ENCODE data around the gene MAPRE3.
"Not testable (repeated sequence)": the region's sequence is repeated elsewhere in the genome, so short reads cannot be mapped to it uniquely, and the experiment has no call there.

MAPRE3 gene

DNA sequence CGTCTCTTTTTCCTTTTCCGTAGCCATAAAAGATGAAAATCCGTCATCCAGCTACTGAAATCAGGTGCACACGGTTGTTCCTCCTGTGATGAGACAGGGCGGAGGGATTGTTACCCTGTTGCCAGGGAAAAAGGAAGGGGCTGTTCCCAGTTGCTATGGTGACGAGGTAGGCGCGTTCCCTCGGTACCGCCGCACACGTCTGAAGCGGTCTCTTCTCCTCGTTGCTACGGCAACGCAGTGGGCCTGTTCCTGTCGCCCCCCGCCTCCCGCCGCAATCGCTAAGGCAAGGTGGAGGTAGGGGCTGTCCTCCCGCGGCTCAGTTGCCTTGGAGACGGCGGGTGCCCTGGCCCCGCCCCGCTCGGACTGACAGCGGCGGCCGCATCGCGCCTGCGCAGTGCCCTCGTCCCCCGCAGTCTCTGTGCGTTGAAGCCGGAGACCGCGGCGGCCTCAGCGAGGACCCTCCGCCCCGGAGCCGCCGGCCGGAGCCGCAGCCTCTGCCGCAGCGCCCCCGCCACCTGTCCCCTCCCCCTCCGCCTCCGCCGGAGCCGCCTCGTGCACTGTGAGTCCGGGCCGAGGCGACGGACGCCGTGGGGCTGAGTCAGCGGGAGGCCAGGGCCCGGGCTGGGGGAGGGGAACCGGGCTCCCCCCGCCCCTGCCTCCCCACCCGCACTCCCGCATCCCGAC, at the start of gene MAPRE3:
MAPRE3 (plus strand) TSS at position 394 of the 684 bp plus-strand sequence. CDS start 51,582 bp downstream, outside the sequence.
- DNase-seq, result peak; percentile 63 to 78

GRCh38 chr2:26921323-26921722, 49.1 kb upstream of the MAPRE3 start:
- DNase-seq, result no peak

DNA sequence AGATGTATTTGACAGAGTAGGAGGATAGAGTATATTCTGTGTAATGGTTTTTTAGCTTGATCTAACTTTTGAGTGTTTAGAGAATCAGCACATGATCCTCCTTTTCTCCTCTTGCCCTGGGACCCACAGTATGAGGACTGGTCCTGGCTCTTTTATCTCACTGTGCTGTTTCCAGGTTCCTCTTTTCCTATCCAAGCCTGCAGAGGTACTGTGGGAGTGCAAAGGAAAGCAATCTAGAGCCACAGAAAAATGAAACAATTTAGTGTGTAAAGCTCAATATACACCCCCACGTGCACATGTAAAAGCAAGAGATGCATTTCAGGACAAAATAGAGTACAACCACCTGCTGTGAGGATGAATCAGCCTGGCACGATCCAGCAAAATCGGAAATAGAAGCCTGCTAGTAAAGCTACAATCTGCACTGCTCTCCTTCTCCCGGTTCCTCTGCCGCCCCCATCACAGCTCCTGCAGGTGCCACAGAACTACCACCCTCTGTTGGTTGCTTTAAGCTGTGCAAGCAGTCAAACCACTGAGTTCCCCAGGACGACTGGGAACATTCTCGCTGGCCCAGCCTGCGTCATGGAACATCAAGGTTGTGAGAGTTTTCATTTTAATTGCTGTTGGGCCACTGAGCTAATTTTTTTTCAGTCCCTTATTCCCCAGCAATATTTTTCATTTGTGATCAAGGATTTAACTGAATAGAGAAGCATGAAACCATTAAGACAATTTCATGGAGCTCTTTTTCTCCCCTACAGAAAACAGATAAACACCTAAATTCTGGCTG, 47.8 kb upstream of the MAPRE3 start:
- peak; percentile 21 to 40 for DNase-seq

DNA sequence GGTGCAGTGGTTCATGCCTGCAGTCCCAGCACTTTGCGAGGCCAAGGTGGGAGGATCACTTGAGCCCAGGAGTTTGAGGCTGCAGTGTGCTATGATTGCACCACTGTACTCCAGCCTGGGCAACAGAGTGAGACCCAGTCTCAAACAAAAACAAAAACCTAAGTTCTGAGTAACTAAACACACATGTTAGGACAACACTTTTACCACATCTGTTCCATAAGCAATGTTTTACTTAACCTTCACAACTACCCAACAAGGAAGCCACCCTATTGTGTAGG, 47.3 kb upstream of the MAPRE3 start:
- DNase-seq, result not testable (repeated sequence)

- no peak for DNase-seq
These were observed 45.7 kb upstream of the MAPRE3 start for GRCh38 chr2:26924731-26925099.

DNA sequence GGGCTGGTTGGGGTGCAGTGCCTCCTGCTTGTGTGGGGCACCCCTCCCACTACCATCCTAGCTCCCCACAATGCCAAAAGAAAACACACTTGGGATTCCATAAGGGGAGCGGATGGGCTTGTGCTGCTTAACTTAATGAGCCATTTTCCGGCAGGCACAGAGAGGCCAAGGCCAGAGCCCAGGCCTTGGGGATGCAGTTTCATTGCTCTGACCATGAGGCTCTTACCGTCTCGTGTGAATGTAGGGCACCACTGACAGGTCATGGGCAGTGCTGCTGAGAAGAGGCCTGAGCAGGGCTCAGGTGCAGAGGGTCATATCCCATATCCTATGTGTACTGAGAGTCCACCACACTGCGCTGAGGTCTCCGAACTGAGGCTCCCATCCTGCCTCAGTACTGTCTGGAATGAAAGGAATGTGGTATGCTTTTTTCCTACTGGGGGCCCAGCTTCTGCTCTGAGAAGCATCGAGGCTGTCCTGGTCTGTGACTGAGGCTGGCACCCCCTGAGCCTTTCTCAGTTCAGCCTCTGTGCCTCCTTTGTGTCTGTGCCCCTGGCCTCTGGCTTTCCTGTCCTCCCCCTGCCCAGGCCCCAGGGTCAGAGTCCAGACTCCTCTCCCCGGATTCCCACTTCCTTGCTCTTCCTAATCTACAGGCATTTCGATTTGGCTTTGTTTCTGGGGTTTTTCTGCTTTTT, 45.2 kb upstream of the MAPRE3 start:
- DNase-seq, result no peak

DNA sequence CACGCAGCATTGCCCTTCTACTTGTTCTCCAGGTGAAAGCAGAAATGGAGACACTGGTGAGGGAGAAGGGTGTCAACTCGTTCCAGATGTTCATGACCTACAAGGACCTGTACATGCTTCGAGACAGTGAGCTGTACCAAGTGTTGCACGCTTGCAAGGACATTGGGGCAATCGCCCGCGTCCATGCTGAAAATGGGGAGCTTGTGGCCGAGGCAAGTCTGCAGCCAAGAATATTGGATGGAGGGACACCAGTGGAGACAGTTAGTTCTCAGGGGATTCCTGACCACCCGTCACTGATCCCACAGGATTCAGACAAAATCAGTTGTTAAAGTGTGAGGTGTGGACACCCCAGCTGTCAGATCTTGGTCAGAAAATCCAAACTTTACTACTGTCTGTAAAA, 43.2 kb upstream of the MAPRE3 start:
- no peak for DNase-seq

DNA sequence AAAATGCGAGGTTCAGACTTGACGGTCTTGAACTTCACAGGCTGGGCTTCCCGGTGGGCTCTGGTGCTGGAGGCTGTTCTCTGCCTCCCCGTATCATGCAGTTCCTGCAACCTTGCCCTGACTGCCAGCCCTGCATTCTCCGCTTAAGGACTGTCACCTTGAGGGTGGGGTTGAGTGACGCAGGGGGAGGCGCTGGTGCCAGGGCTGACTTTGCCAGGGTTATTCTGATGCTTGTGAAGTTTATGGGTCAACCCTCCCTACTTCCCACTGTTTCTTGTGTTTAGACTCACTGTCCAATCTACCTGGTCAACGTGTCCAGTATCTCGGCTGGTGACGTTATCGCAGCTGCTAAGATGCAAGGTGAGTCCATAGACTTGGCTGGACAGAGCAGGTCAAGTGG, 37.5 kb upstream of the MAPRE3 start:
- DNase-seq, result no peak

GRCh38 chr2:26933431-26934334, 36.8 kb upstream of the MAPRE3 start:
- no peak for DNase-seq

DNA sequence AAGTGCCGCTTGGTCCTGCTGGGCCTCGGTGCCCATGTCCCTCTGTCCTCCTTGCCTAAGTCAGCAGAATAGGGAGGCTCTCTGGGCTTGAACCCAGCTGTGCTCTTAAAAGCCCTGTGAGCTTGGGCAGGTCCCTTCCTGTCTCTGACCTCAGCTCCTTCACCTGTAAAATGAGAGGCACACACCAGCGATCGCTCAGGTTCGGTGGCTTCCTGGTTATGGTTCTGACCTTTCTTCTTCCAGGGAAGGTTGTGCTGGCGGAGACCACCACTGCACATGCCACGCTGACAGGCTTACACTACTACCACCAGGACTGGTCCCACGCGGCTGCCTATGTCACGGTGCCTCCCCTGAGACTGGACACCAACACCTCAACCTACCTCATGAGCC, 36.1 kb upstream of the MAPRE3 start:
- no peak for DNase-seq

GRCh38 chr2:26934985-26935384, 35.5 kb upstream of the MAPRE3 start:
- DNase-seq, result no peak

DNA sequence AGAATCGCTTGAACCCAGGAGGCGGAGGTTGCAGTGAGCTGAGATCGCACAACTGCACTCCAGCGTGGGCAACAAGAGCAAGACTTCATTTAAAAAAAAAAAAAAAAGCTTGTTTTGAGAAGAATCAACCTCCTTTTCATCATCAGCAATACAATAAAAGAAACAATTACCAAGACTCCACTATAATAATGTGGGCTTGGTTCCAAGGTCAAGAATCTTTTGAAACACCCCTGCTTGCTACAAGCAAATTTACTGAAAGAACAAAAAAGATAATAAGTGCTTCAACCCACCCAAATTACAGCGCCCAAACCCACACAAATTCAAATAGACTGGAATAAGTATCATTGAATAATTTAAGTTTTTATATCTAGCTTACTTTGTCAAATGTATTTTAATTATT, 33.6 kb upstream of the MAPRE3 start:
- no peak for DNase-seq

DNA sequence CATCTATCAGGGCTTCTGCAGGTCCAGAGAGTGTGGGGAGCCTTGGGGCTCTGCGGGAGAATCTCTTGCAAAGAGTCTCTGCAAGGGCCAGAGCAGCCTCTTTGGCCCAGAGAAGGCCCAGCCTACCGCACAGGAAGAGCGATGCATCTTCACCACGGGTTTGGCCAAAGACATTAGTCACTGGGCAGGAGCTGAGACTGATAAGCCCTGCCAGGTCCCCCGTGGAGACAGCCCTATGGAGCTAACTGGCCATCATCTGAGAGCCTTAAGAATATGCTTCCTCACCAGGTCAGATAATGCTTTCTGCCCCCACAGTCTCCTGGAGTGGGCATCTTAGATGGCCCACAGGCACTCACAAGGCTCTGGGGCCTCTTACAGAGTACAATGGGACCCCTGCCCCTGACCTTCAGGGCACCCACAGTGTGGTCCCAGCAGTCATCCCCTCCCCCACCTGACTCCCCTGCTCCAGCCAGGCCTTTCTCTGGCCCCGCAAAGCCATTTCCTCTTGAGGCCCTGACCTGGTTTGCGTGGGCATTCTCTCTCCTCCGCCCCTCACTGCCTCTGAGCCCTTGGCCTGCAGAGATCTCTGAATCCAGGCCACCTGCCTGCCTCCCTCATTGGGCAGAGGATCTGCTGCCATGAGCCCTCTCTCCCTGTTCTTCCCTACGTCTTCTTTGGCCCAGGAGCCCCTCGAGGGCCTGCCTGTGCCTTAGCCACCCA, 31.9 kb upstream of the MAPRE3 start:
- no peak for DNase-seq

- no peak for DNase-seq
These were observed 30.4 kb upstream of the MAPRE3 start for GRCh38 chr2:26940001-26940400.

GRCh38 chr2:26941486-26941885, 29.0 kb upstream of the MAPRE3 start:
- no peak for DNase-seq

DNA sequence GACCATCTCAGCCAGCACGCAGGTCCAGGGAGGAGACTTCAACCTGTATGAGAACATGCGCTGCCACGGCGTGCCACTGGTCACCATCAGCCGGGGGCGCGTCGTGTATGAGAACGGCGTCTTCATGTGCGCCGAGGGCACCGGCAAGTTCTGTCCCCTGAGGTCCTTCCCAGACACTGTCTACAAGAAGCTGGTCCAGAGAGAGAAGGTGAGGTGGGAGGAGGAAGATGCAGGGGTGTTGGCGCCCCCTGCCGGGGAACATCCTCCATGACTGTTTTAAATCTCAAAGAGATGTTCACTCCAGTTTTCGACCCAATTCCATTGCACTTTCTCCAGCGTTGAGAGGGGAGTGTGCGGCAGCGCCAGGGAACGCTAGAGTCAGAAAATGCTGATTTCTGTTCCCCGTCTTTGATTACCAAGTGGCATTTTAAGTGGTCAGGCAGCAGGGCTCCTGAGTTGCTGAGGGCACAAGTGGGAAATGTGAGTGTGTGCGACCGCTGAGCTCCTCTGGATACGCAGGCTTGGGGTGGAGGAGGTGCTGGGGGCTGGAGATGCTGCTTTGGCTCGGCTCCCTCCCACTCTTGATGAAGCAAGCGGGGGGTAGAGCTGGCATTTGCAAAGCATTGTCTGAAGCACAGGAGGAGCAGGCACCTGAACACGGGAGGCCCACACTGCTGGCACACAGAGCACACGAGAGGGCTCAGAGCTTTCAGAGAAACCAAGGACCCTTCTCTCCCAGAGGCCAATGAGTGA, 27.7 kb upstream of the MAPRE3 start:
- DNase-seq, result peak; percentile 28 to 70

DNA sequence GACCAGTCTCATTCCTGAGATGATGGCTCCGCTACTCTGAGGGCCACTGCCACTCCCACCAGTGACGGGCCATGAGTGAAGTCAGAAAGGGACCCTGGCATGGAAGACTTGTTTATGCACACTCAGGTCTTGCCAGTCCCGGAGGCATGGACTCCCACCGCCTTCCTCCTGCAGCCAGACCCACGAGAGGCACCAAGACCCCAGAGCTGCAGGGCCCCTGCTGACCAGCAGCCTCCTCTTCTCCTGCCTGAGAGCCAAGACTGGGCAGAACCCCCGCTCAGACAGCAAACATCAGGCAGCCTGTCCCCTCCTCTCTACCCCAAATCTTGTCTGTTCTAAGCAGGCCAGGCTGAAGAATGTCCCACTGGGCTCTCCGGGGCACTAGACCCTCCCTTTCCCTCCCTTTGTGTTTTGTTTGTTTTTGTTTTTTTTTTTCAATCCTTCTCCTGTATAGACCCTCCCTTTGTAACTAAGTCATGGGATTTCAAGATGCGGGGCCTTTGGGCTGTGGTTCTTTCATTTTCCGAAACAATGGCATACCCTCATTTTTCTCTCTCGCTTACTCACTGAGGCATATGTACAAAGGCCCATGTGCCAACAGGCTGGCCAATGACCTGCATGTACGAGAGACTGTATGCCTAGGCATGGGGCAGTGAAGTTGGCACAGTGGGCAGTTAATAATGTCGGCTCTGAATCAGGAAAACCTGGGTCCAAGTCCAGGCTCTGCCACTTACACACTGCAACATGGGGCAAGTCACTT, 24.3 kb upstream of the MAPRE3 start:
- DNase-seq, result no peak

- peak; percentile 56 to 57 for DNase-seq
These were observed 23.3 kb upstream of the MAPRE3 start for GRCh38 chr2:26946841-26947784.

- DNase-seq, result no peak
These were observed 21.6 kb upstream of the MAPRE3 start for GRCh38 chr2:26948800-26949199.

DNA sequence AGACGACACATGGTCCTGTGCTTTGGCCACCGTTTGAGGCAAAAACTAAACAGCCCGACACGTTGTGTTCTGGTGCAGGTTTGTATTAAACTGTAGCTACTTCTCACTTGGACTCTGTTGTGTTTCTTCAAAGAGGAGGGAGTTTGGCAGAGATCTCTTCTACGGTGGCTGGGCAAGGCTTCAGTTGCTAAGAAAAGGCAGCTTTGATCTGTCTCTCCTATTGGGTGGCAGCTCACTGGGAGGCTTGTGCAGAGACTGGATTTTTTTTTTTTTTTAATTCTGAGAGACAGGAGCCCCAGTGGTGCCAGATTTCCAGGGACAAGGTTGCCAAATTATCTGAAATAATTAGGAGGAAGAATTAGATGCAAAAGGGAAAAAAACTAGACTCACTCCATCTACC, 20.2 kb upstream of the MAPRE3 start:
- no peak for DNase-seq
